Measurements from ENCODE around the gene ATP2C2. TPM values are rescaled to one million over a fixed set of nuclear protein-coding genes. Genes with fewer than 3 reads are reported as not detected.
"Not testable (repeated sequence)": the region's sequence is repeated elsewhere in the genome, so short reads cannot be mapped to it uniquely, and the experiment has no call there.

ATP2C2 gene
- total RNA-seq, 4 donors from 2014 or later = 51.7 to 133 (median 57.7) TPM

GRCh38 chr16:84386047-84386446, 17.7 kb downstream of the ATP2C2 start:
- TF ChIP-seq POLR2A (IDR thresholded peaks at IDR 0.05) (no peak), CTCF (IDR thresholded peaks at IDR 0.05) (no peak)
- 72 to 76% methylated on average over 3 of the region's 3 CpGs for WGBS, 2 donors
- no peak overlapping the region for H3K4me3 ChIP-seq (ENCODE audit: low read depth, poor library complexity, severe bottlenecking)
- intact Hi-C loops (cut with DNase I; ENCODE audit: low total_unique reads) = no loop called here
- no peak for DNase-seq (ENCODE audit: low spot score in 2 of 2)

- intact Hi-C loops (cut with DNase I; ENCODE audit: low total_unique reads) = no loop called here
- no peak overlapping the region for H3K4me3 ChIP-seq (ENCODE audit: low read depth, poor library complexity, severe bottlenecking)
- WGBS, 2 donors = 87 to 88% methylated on average over 9 to 11 of the region's 11 CpGs
- no peak for TF ChIP-seq CTCF (IDR thresholded peaks at IDR 0.05)
- no peak for TF ChIP-seq POLR2A (IDR thresholded peaks at IDR 0.05)
- no peak for DNase-seq (ENCODE audit: low spot score in 2 of 2)
Observed at GRCh38 chr16:84387021-84387420, 18.7 kb downstream of the ATP2C2 start.

GRCh38 chr16:84390131-84390785, 21.9 kb downstream of the ATP2C2 start:
- H3K4me3 ChIP-seq (ENCODE audit: low read depth, poor library complexity, severe bottlenecking) = no peak overlapping the region
- TF ChIP-seq CTCF (IDR thresholded peaks at IDR 0.05) = no peak
- no peak for TF ChIP-seq POLR2A (IDR thresholded peaks at IDR 0.05)
- 72 to 81% methylated on average over 23 to 30 of the region's 30 CpGs for WGBS, 2 donors
- intact Hi-C loops (cut with DNase I; ENCODE audit: low total_unique reads) = no loop called here
- DNase-seq (ENCODE audit: low spot score in 2 of 2) = no peak

GRCh38 chr16:84391151-84392030, 23.1 kb downstream of the ATP2C2 start:
- intact Hi-C loops (cut with DNase I; ENCODE audit: low total_unique reads) = no loop called here
- TF ChIP-seq CTCF (IDR thresholded peaks at IDR 0.05) (no peak), POLR2A (IDR thresholded peaks at IDR 0.05) (no peak)
- DNase-seq (ENCODE audit: low spot score in 2 of 2) = no peak
- 29 to 37% methylated on average over 20 of the region's 20 CpGs for WGBS, 2 donors
- no peak overlapping the region for H3K4me3 ChIP-seq (ENCODE audit: low read depth, poor library complexity, severe bottlenecking)

GRCh38 chr16:84392031-84392360, 23.7 kb downstream of the ATP2C2 start:
- intact Hi-C loops (cut with DNase I; ENCODE audit: low total_unique reads) = no loop called here

GRCh38 chr16:84396082-84396481, 27.7 kb downstream of the ATP2C2 start:
- intact Hi-C loops (cut with DNase I; ENCODE audit: low total_unique reads); DNase-seq (ENCODE audit: low spot score in 2 of 2); H3K4me3 ChIP-seq (ENCODE audit: low read depth, poor library complexity, severe bottlenecking): not testable (repeated sequence)
- 52 to 66% methylated on average over 10 of the region's 10 CpGs for WGBS, 2 donors

More at GRCh38 chr16:84392031-84392360, 23.7 kb downstream of the ATP2C2 start:
- TF ChIP-seq POLR2A (IDR thresholded peaks at IDR 0.05) (no peak), CTCF (IDR thresholded peaks at IDR 0.05) (no peak)
- no peak overlapping the region for H3K4me3 ChIP-seq (ENCODE audit: low read depth, poor library complexity, severe bottlenecking)
- DNase-seq (ENCODE audit: low spot score in 2 of 2) = no peak
